ENCODE data around the gene FBP1.
A peak's percentile ranks its signal among the peaks of the same experiment; 100 is the strongest.

The FBP1 gene

DNA sequence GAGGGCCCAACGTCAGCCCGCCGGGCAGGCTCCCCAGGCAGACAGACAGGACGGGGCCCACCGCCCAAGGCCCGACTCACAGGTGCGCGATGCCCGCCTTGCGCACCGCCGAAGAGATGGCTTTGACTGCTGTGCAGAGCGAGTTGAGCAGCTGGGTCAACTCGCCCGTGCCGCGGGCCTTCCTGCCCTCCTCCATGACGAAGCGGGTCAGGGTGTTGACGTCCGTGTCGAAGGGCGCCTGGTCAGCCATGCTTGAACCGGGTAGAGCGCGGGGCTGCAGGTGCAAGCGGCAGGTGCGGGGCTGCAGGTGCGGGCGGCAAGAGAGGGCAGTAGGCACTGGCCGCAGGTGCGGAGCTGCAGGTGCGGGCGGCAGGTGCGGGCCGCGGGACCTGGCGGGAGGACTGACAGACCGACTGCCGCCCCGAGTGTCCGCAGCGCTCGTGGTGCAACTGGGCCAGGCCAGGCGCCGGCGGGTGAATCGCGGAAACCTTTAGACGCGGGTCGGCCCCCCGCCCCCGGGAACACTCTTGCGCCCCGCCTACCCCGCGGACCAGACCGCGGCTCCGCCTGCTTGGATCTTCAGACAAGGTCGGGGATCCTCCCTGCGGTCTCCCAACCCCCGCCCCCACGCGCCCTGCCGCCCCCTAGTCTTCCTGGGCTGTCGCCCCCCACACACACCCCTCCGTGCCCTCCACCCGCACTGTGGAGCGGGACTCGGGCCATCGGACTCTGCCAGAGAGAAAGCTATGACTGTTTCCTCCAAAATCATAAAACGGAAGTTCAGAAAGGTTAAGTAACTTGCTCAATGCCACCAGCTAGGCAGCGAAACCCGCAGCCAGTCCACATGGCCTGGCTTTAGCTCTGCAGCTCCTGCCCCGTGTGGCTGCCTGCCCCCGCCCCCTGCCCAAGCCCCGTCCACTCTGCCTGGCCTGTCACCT, at the start of gene FBP1:
FBP1 (minus strand) TSS at position 458 of the 938 bp plus-strand sequence; CDS start at position 250, 208 bp downstream.
- Histone ChIP-seq H3K9me3 (ENCODE audit: control insufficient read depth in 1 of 2, low read length in 2 of 2) (no peaks in the 10 kb centered on the region), H3K27ac (ENCODE audit: low read length) (peak within 1 kb of the TSS; percentile 51), H3K36me3 (ENCODE audit: control insufficient read depth in 1 of 2, insufficient read depth in 2 of 2, low read length in 2 of 2) (no peaks in the 10 kb centered on the region), H3K27me3 (ENCODE audit: low read depth, low read length) (no peaks in the 10 kb centered on the region), H3K4me1 (ENCODE audit: control insufficient read depth in 1 of 2, insufficient read depth in 2 of 2, low read length in 2 of 2) (peaks cover 0 to 9% of the 10 kb centered on the region in 2 donors), H3K4me3 (ENCODE audit: low read depth in 1 of 2, low read length in 2 of 2) (peak within 1 kb of the TSS; percentile 68 to 82)

DNA sequence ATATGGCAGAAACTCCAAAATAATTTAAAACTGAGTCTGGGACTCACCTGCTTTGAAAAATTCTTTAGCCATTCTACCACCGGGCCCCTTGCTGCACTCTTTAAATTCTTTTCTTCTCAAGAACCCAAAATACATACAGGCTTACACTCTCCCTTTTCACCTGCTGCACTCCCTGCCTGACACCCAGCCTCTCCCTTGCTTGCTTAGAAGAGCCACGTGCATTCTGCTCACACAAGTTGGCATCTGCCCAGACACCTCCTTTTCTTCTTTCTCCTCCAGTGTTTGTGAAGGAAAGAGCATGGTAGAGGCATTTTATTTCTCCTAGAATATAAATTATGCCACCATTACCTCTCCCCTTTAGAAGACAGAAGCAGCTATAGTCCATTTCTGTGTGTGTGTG, 48.1 kb upstream of the FBP1 start:
- Histone ChIP-seq H3K4me3 (ENCODE audit: low read depth in 1 of 2, low read length in 2 of 2) (no peak overlapping the region), H3K36me3 (ENCODE audit: control insufficient read depth in 1 of 2, insufficient read depth in 2 of 2, low read length in 2 of 2) (no peaks in the 10 kb centered on the region), H3K4me1 (ENCODE audit: control insufficient read depth in 1 of 2, insufficient read depth in 2 of 2, low read length in 2 of 2) (no peaks in the 10 kb centered on the region), H3K9me3 (ENCODE audit: control insufficient read depth in 1 of 2, low read length in 2 of 2) (no peaks in the 10 kb centered on the region), H3K27ac (ENCODE audit: low read length) (no peak overlapping the region), H3K27me3 (ENCODE audit: low read depth, low read length) (no peaks in the 10 kb centered on the region)

DNA sequence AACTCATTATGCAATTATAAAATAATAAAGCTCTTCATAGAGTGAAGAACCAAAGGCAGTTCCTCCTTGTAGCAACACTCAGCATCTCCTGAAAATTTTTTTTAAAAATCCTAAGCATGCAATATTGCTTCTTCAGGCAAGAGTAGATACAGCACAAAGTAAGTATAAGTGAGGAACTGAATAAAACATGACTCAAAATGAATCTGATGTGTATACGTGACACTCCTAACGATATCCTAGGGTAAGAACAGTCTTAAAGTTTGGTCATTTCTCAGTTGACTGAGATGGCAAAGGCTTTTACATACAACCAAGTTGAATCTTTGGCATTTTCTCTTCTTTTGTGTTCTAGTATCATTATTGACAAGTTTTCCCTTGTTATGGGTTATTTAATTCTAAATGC, 46.0 kb upstream of the FBP1 start:
- no peaks in the 10 kb centered on the region for H3K27me3 ChIP-seq (ENCODE audit: low read depth, low read length)
- no peaks in the 10 kb centered on the region for H3K36me3 ChIP-seq (ENCODE audit: control insufficient read depth in 1 of 2, insufficient read depth in 2 of 2, low read length in 2 of 2)
- H3K4me3 ChIP-seq (ENCODE audit: low read depth in 1 of 2, low read length in 2 of 2), result no peak overlapping the region
- H3K9me3 ChIP-seq (ENCODE audit: control insufficient read depth in 1 of 2, low read length in 2 of 2), result no peaks in the 10 kb centered on the region
- no peak overlapping the region for H3K27ac ChIP-seq (ENCODE audit: low read length)
- no peaks in the 10 kb centered on the region for H3K4me1 ChIP-seq (ENCODE audit: control insufficient read depth in 1 of 2, insufficient read depth in 2 of 2, low read length in 2 of 2)

DNA sequence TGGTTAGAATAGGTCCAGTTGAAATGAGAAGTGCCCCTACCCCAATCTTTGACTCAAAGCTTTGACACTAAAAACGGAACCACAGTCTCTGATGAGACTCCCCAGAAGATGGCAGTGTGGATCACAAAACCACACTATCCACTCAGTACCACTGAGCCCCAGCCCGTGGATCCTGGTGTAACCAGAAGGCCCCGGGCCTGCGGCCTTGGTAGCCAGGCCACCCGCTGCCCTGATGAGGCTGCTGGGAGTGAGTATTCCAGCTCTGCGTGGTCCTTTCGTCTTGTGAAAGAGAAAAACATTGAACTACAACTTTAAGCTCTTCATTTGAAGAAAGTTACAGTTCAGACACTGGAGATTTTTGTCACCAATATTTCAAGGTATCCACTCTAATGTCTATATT, 42.2 kb upstream of the FBP1 start:
- Histone ChIP-seq H3K27me3 (ENCODE audit: low read depth, low read length) (no peaks in the 10 kb centered on the region), H3K9me3 (ENCODE audit: control insufficient read depth in 1 of 2, low read length in 2 of 2) (no peaks in the 10 kb centered on the region), H3K4me1 (ENCODE audit: control insufficient read depth in 1 of 2, insufficient read depth in 2 of 2, low read length in 2 of 2) (no peaks in the 10 kb centered on the region), H3K27ac (ENCODE audit: low read length) (no peak overlapping the region), H3K4me3 (ENCODE audit: low read depth in 1 of 2, low read length in 2 of 2) (no peak overlapping the region), H3K36me3 (ENCODE audit: control insufficient read depth in 1 of 2, insufficient read depth in 2 of 2, low read length in 2 of 2) (no peaks in the 10 kb centered on the region)

DNA sequence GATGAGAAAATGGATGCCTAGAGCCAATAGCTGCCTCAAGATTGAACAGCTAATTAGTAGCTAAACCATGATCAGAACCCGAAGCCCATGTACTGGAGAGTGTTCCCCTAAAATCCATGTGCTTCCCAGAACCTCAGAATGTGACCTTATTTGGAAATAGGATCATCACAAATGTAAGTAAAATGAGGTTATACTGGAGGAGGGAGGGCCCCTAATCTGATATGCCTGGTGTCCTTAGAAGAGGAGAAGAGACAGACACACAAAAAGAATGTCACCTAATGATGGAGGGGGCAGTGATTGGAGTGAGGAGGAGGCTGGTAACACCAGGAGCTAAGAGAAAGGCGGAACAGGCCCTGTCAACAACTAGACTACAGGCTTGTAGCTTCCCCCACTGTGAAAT, 41.3 kb upstream of the FBP1 start:
- Histone ChIP-seq H3K27me3 (ENCODE audit: low read depth, low read length) (no peaks in the 10 kb centered on the region), H3K36me3 (ENCODE audit: control insufficient read depth in 1 of 2, insufficient read depth in 2 of 2, low read length in 2 of 2) (no peaks in the 10 kb centered on the region), H3K4me1 (ENCODE audit: control insufficient read depth in 1 of 2, insufficient read depth in 2 of 2, low read length in 2 of 2) (peaks cover 0 to 1% of the 10 kb centered on the region in 2 donors), H3K4me3 (ENCODE audit: low read depth in 1 of 2, low read length in 2 of 2) (no peak overlapping the region), H3K27ac (ENCODE audit: low read length) (no peak overlapping the region), H3K9me3 (ENCODE audit: control insufficient read depth in 1 of 2, low read length in 2 of 2) (no peaks in the 10 kb centered on the region)

DNA sequence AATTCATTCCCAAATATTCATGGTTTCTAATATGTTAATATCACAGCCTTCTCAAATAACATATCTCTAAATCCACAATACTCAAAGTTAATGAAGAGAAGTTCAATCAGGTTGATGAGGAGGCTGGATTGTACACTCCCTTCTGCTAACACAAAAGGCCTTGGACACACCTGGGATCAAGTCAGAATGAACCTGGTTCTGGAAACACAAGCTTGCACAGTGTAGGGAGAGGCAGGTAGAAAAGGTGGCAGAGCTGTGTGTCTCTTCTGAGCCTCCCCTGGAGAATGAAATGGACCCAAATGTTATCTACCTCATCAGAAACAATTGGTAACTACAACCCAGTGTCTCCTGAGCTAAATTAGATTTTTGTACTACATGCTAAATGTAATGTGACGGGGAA, 40.7 kb upstream of the FBP1 start:
- peaks cover 0 to 5% of the 10 kb centered on the region in 2 donors for H3K4me1 ChIP-seq (ENCODE audit: control insufficient read depth in 1 of 2, insufficient read depth in 2 of 2, low read length in 2 of 2)
- no peak overlapping the region for H3K4me3 ChIP-seq (ENCODE audit: low read depth in 1 of 2, low read length in 2 of 2)
- no peaks in the 10 kb centered on the region for H3K27me3 ChIP-seq (ENCODE audit: low read depth, low read length)
- H3K9me3 ChIP-seq (ENCODE audit: control insufficient read depth in 1 of 2, low read length in 2 of 2), result no peaks in the 10 kb centered on the region
- no peaks in the 10 kb centered on the region for H3K36me3 ChIP-seq (ENCODE audit: control insufficient read depth in 1 of 2, insufficient read depth in 2 of 2, low read length in 2 of 2)
- H3K27ac ChIP-seq (ENCODE audit: low read length), result no peak overlapping the region

DNA sequence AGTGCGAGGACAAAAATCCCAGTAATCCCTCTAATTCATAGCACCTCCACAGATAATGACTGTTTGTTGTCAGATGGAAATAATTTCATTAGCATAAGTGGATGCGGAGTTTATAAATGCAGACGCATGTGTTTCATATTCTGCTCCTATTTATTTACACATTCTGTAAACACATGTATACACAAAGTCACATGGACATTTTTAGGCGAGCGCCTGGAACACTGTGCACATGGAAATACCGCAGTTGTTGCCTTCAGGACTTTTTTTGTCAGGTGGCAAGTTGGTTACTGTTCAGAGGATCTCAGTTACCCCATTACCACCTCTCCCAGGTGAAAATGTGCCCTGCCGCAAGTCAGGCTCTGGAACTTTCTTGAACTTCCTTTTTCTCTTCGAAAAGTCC, 40.3 kb upstream of the FBP1 start:
- H3K4me1 ChIP-seq (ENCODE audit: control insufficient read depth in 1 of 2, insufficient read depth in 2 of 2, low read length in 2 of 2), result peaks cover 0 to 5% of the 10 kb centered on the region in 2 donors
- no peak overlapping the region for H3K27ac ChIP-seq (ENCODE audit: low read length)
- no peaks in the 10 kb centered on the region for H3K9me3 ChIP-seq (ENCODE audit: control insufficient read depth in 1 of 2, low read length in 2 of 2)
- no peaks in the 10 kb centered on the region for H3K27me3 ChIP-seq (ENCODE audit: low read depth, low read length)
- no peaks in the 10 kb centered on the region for H3K36me3 ChIP-seq (ENCODE audit: control insufficient read depth in 1 of 2, insufficient read depth in 2 of 2, low read length in 2 of 2)
- H3K4me3 ChIP-seq (ENCODE audit: low read depth in 1 of 2, low read length in 2 of 2), result no peak overlapping the region

DNA sequence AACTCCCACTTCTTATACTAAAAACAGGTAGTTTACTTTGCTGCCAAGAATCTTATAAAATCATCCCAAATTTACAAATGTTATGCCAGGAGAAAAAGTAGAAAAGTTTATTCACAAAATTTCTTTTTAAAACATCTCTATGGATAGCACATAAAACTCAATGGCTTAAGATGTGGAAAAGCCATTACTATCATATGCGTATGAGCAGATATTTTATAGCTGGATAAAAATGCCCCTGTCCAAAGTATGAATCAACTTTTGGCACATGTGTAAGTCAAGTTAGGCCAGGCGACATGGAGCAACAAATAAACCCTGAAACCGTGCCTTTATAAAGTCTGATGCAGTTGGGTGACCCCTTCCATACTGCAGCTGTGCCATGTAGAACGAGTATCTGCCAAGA, 38.6 kb upstream of the FBP1 start:
- Histone ChIP-seq H3K27ac (ENCODE audit: low read length) (no peak overlapping the region), H3K36me3 (ENCODE audit: control insufficient read depth in 1 of 2, insufficient read depth in 2 of 2, low read length in 2 of 2) (no peaks in the 10 kb centered on the region), H3K9me3 (ENCODE audit: control insufficient read depth in 1 of 2, low read length in 2 of 2) (no peaks in the 10 kb centered on the region), H3K4me1 (ENCODE audit: control insufficient read depth in 1 of 2, insufficient read depth in 2 of 2, low read length in 2 of 2) (peaks cover 0 to 5% of the 10 kb centered on the region in 2 donors), H3K4me3 (ENCODE audit: low read depth in 1 of 2, low read length in 2 of 2) (no peak overlapping the region), H3K27me3 (ENCODE audit: low read depth, low read length) (no peaks in the 10 kb centered on the region)

DNA sequence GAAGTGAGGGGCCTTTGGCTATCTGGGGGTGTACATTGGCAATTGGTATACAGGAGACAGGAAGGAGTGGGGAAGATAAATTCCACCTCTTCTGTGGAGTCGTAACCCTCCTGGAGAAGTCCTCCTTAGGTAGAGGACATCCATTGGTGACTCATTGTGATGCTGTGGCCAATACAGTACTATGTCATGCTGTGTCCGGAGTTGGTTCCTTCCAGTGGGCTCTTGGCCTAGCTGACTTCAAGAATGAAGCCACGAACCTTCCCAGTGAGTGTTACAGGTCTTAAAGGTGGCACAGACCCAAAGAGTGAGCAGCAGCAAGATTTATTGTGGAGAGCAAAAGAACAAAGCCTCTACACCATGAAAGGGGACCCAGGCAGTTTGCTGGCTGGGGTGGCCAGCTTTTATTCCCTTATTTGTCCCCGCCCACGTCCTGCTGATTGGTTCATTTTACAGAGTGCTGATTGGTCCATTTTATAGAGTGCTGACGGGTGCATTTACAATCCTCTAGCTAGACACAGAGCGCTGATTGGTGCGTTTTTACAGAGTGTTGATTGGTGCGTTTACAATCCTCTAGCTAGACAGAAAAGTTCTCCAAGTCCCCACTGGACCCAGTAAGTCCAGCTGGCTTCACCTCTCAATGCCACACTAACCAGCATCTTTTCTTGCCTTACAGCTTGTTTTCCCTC, 37.3 kb upstream of the FBP1 start:
- H3K27me3 ChIP-seq (ENCODE audit: low read depth, low read length), result no peaks in the 10 kb centered on the region
- no peak overlapping the region for H3K27ac ChIP-seq (ENCODE audit: low read length)
- H3K36me3 ChIP-seq (ENCODE audit: control insufficient read depth in 1 of 2, insufficient read depth in 2 of 2, low read length in 2 of 2), result no peaks in the 10 kb centered on the region
- H3K9me3 ChIP-seq (ENCODE audit: control insufficient read depth in 1 of 2, low read length in 2 of 2), result no peaks in the 10 kb centered on the region
- peaks cover 0 to 5% of the 10 kb centered on the region in 2 donors for H3K4me1 ChIP-seq (ENCODE audit: control insufficient read depth in 1 of 2, insufficient read depth in 2 of 2, low read length in 2 of 2)
- H3K4me3 ChIP-seq (ENCODE audit: low read depth in 1 of 2, low read length in 2 of 2), result no peak overlapping the region

DNA sequence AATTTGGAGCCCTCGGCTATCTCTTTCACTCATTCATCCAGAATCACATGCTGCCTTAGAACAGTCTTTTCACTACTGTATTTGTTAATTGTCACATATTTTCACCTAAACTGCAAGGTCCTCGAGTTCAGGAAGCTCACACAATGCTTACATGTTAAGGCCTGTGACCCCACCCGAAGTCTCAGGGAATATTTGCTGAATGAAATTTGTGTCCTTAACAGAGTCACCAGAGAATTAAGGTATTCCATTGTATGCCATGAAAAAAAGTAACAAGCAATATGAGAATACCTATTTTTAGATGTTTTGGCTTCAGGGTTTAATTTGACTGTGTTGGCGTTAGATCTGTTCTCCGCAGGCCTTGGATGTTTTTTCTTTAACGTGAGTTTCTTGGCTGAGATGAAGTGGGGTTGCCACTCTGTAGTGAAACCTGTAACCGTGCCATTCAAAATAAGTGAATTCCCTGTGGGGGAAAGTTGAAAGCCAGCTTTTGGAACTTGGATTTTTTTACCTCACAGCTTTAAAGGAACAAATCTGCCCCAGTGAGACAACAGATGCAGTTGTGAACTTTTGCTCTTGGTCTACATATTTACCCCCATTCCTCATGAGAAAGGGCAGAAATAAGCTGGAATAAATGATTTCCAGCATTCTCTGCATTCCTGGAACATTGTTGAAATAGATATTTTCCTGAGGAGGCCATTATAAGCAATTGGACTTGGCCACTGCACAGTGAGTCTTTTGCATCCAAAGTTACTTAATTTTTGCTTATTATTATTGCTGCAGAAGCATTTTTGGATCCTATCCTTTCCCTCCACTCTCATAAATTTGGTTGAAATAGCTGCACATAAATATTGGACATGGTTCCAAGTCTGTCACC, 35.9 kb upstream of the FBP1 start:
- no peaks in the 10 kb centered on the region for H3K9me3 ChIP-seq (ENCODE audit: control insufficient read depth in 1 of 2, low read length in 2 of 2)
- no peak overlapping the region for H3K27ac ChIP-seq (ENCODE audit: low read length)
- no peaks in the 10 kb centered on the region for H3K36me3 ChIP-seq (ENCODE audit: control insufficient read depth in 1 of 2, insufficient read depth in 2 of 2, low read length in 2 of 2)
- peaks cover 0 to 5% of the 10 kb centered on the region in 2 donors for H3K4me1 ChIP-seq (ENCODE audit: control insufficient read depth in 1 of 2, insufficient read depth in 2 of 2, low read length in 2 of 2)
- no peaks in the 10 kb centered on the region for H3K27me3 ChIP-seq (ENCODE audit: low read depth, low read length)
- no peak overlapping the region for H3K4me3 ChIP-seq (ENCODE audit: low read depth in 1 of 2, low read length in 2 of 2)

Data from muscle layer of duodenum (tissue), 2 donors.